SK-N-SH (cell line): ENCODE results near the gene DACH1. TPM values are rescaled to one million over a fixed set of nuclear protein-coding genes. Genes with fewer than 3 reads are reported as not detected.

Source experiments
- CTCF ChIA-PET: fragments of 300-600, 350-600 bp; formaldehyde crosslinking; extraction: SDS; loops from one replicate; lab custom pipeline; 2021; lab: Yijun Ruan, JAX
- POLR2A ChIA-PET: fragments of 350-600 bp; sonication (Branson Sonifier 250); formaldehyde crosslinking; extraction: SDS; loops from one replicate; lab custom pipeline; 2020; ENCODE audit warnings: antibody characterized with exemption, inconsistent platforms; lab: Yijun Ruan, JAX
- DNase-seq: peaks from one replicate; pipeline ENCODE4 v3.0.0; 2012
- H2AFZ ChIP-seq: fragments of 200-600 bp; sonication (generic); 2 replicates; pipeline ENCODE4 v1.8.1; 2016; ENCODE audit warnings: antibody characterized with exemption, mild to moderate bottlenecking, low read depth
- H3F3A ChIP-seq: fragments of 200-600 bp; sonication (generic); replicated peaks from 2 replicates; pipeline ENCODE3; 2016; ENCODE audit warnings: antibody characterized with exemption, mild to moderate bottlenecking; ENCODE audit not compliant: insufficient read depth
- H3K27ac ChIP-seq, 2 experiments: fragments of 200-500 bp in 1 of 2; fragments of 200-600 bp in 1 of 2; sonication (Bioruptor generic) in 1 of 2; sonication (generic), shearing (Covaris generic) in 1 of 2; 2 replicates each; pipeline versions ENCODE4 v1.5.1 to v1.6.1; 2014 to 2016; ENCODE audit warnings: low read depth in 2 of 2, inconsistent platforms in 1 of 2, low read length in 1 of 2, mild to moderate bottlenecking in 1 of 2, mixed read lengths in 1 of 2
- H3K27me3 ChIP-seq: fragments of 200-600 bp; sonication (generic), shearing (Covaris generic); 2 replicates; pipeline ENCODE4 v1.6.1; 2016; ENCODE audit warnings: mixed run types; ENCODE audit not compliant: insufficient read depth
- H3K36me3 ChIP-seq, 2 experiments: fragments of 200-500 bp in 1 of 2; fragments of 200-600 bp in 1 of 2; sonication (Bioruptor generic) in 1 of 2; sonication (generic) in 1 of 2; replicated peaks in 1 of 2; 2 replicates each; pipeline versions ENCODE3 to v1.5.1; 2014 to 2016; ENCODE audit warnings: low read length in 1 of 2, mild to moderate bottlenecking in 1 of 2; ENCODE audit not compliant: insufficient read depth in 2 of 2, control insufficient read depth in 1 of 2
- H3K4me1 ChIP-seq, 2 experiments: fragments of 200-500 bp in 1 of 2; fragments of 200-600 bp in 1 of 2; sonication (Bioruptor generic) in 1 of 2; sonication (generic), shearing (Covaris generic) in 1 of 2; 2 replicates each; pipeline versions ENCODE4 v1.5.1 to v1.6.1; 2014 to 2016; ENCODE audit warnings: low read depth in 1 of 2, low read length in 1 of 2, mixed run types in 1 of 2; ENCODE audit not compliant: insufficient read depth in 2 of 2, control insufficient read depth in 1 of 2
- H3K4me2 ChIP-seq: fragments of 200-600 bp; sonication (generic), shearing (Covaris generic); 2 replicates; pipeline ENCODE4 v1.6.1; 2017; ENCODE audit warnings: mixed run types
- H3K4me3 ChIP-seq, 2 experiments: fragments of 200-500 bp in 1 of 2; fragments of 200-600 bp in 1 of 2; sonication (Bioruptor generic) in 1 of 2; sonication (generic), shearing (Covaris generic) in 1 of 2; 2 replicates each; pipeline versions ENCODE4 v1.5.1 to v1.8.1; 2014 to 2016; ENCODE audit warnings: low read depth in 2 of 2, inconsistent platforms in 1 of 2, low read length in 1 of 2, mild to moderate bottlenecking in 1 of 2, mixed read lengths in 1 of 2, moderate library complexity in 1 of 2
- H3K79me2 ChIP-seq: fragments of 200-600 bp; sonication (generic); 2 replicates; pipeline ENCODE4 v1.8.1; 2017; ENCODE audit warnings: mild to moderate bottlenecking; ENCODE audit not compliant: insufficient read depth
- H3K9ac ChIP-seq: fragments of 200-600 bp; sonication (generic); 2 replicates; pipeline ENCODE4 v1.6.1; 2017; ENCODE audit warnings: mixed run types
- H3K9me2 ChIP-seq: fragments of 200-600 bp; sonication (generic); 2 replicates; pipeline ENCODE4 v1.6.1; 2017; ENCODE audit warnings: mixed run types
- H3K9me3 ChIP-seq: fragments of 200-600 bp; sonication (generic); 2 replicates; pipeline ENCODE4 v1.6.1; 2017; ENCODE audit warnings: mixed run types, mild to moderate bottlenecking, moderate library complexity
- H4K20me1 ChIP-seq: fragments of 200-600 bp; sonication (generic); 2 replicates; pipeline ENCODE4 v1.6.1; 2017; ENCODE audit warnings: mild to moderate bottlenecking, mixed run types; ENCODE audit not compliant: insufficient read depth
- ELF1 ChIP-seq: IDR thresholded peaks from 2 replicates; pipeline ENCODE4 v1.4.0; 2012
- EP300 ChIP-seq, 2 experiments: IDR thresholded peaks; 2 replicates each; pipeline versions ENCODE4 v1.4.0 to v1.6.1; 2012; ENCODE audit warnings: borderline replicate concordance in 1 of 2, low read depth in 1 of 2, low read length in 1 of 2
- EZH2phosphoT487 ChIP-seq: fragments of 200-600 bp; sonication (generic); IDR thresholded peaks from 2 replicates; pipeline ENCODE4 v1.6.1; 2017; ENCODE audit warnings: low read depth, mixed run types, mild to moderate bottlenecking, antibody characterized with exemption, moderate library complexity, borderline replicate concordance
- FOXM1 ChIP-seq: IDR thresholded peaks from 2 replicates; pipeline ENCODE4 v1.4.0; 2012; ENCODE audit warnings: low read depth, mild to moderate bottlenecking
- GATA2 ChIP-seq: sonication (generic); formaldehyde crosslinking; IDR thresholded peaks from 2 replicates; pipeline ENCODE4 v1.5.0; 2020; ENCODE audit warnings: mild to moderate bottlenecking, missing genetic modification reagents
- JUND ChIP-seq: IDR thresholded peaks from 2 replicates; pipeline ENCODE4 v1.4.0; 2012
- POLR2AphosphoS5 ChIP-seq: IDR thresholded peaks from 2 replicates; pipeline ENCODE4 v1.6.1; 2012; ENCODE audit warnings: low read depth, low read length
- RCOR1 ChIP-seq: fragments of 150-350 bp; IDR thresholded peaks from 2 replicates; pipeline ENCODE4 v1.6.1; 2017; ENCODE audit warnings: antibody characterized with exemption, low read length
- RFX5 ChIP-seq: IDR thresholded peaks from 2 replicates; pipeline ENCODE4 v1.6.1; 2012; ENCODE audit warnings: mild to moderate bottlenecking, improper control_type of control experiment, low read length
- TCF12 ChIP-seq: IDR thresholded peaks from 2 replicates; pipeline ENCODE4 v1.4.0; 2012
- YY1 ChIP-seq: IDR thresholded peaks from 2 replicates; pipeline ENCODE4 v1.4.0; 2012; ENCODE audit warnings: low read depth, mild to moderate bottlenecking
- WGBS: methylation state at CpG from one replicate; pipeline ENCODE4 v1.1.6; 2017; ENCODE audit warnings: low lambda C conversion rate; 5-methylcytosine and 5-hydroxymethylcytosine counted together
- polyA plus RNA-seq, 3 experiments: library from polyadenylated mRNA; depleted of rRNA; stranded (reverse); fragments of >200 nt; gene quantifications; 2 replicates each; pipeline ENCODE4 v1.2.3, GENCODE V29; 2012
- TF ChIP-seq, protein P1 (sequence below): fragments of 150-350 bp; IDR thresholded peaks from 2 replicates; pipeline ENCODE4 v1.6.1; 2016; ENCODE audit warnings: mild to moderate bottlenecking, low read depth, low read length
- TF ChIP-seq, protein P2 (sequence below): IDR thresholded peaks from 2 replicates; pipeline ENCODE4 v1.4.0; 2012; ENCODE audit warnings: low read depth, borderline replicate concordance
- TF ChIP-seq, protein P3 (sequence below): fragments of 200-600 bp; sonication (generic); IDR thresholded peaks from 2 replicates; pipeline ENCODE4 v1.6.1; 2017; ENCODE audit warnings: antibody characterized with exemption, mild to moderate bottlenecking, moderate library complexity
- TF ChIP-seq, protein P4 (sequence below): IDR thresholded peaks from 2 replicates; pipeline ENCODE4 v1.4.0; 2012; ENCODE audit warnings: low read depth, borderline replicate concordance
- TF ChIP-seq, protein P5 (sequence below): IDR thresholded peaks from 2 replicates; pipeline ENCODE4; 2012
- TF ChIP-seq, protein P6 (sequence below): IDR thresholded peaks from 2 replicates; pipeline ENCODE4 v1.6.1; 2012; ENCODE audit warnings: mild to moderate bottlenecking, low read depth, low read length, moderate library complexity

Gene DACH1
- polyA plus RNA-seq, 1 of the 3 experiments (the other 2 are of a cell fraction), result 0.21 TPM

DNA sequence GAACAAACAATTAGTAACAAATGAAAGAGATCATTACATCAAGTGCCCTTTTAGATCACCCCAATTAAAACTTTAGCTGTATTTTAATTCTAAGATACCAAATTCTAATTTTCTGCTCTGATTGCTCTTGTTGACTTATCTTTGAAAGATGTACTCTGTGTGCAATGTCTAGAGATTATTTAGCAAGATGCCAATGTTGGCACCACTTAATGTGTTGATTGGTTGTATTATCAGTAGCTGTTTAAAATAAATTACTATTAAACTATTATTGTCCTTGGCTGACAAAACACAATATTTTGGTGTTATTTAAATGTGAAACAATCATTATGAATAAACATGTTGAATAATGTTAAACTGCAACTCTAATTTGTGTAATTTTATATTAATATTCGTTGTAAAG lies 386.0 kb downstream of the DACH1 start:
- H3F3A ChIP-seq, result no peaks in the 10 kb centered on the region
- no peaks in the 10 kb centered on the region for H3K4me1 ChIP-seq
- H3K9ac ChIP-seq, result no peak overlapping the region
- DNase-seq, result no peak
- no peak overlapping the region for H3K27ac ChIP-seq
- H3K4me2 ChIP-seq, result no peak overlapping the region
- no peaks in the 10 kb centered on the region for H3K27me3 ChIP-seq
- ChIA-PET CTCF (interaction anchor here (0.6 to 1.0 kb wide), 2 partner anchors 10 to 1494 kb away, joined by 3 read pairs; no protein-coding TSS in a partner anchor), POLR2A (no interaction called here)
- H3K36me3 ChIP-seq, result peaks cover 0 to 2% of the 10 kb centered on the region in 2 experiments
- H3K9me2 ChIP-seq, result no peaks in the 10 kb centered on the region
- 50% methylated on average over 1 of the region's 1 CpG for WGBS
- no peaks in the 10 kb centered on the region for H3K9me3 ChIP-seq
- no peaks in the 10 kb centered on the region for H4K20me1 ChIP-seq
- H3K79me2 ChIP-seq, result no peaks in the 10 kb centered on the region
- H2AFZ ChIP-seq, result no peak overlapping the region
- no peak overlapping the region for H3K4me3 ChIP-seq
- TF ChIP-seq FOXM1 (no peak), ELF1 (no peak), POLR2AphosphoS5 (no peak), TCF12 (no peak), RCOR1 (no peak), JUND (no peak), EZH2phosphoT487 (no peak), GATA2 (CRISPR knock-in tag) (no peak), YY1 (no peak), EP300 (IDR thresholded peaks at IDR 0.05; ENCODE audit: borderline replicate concordance in 1 of 2, low read depth in 1 of 2, low read length in 1 of 2) (no peak), RFX5 (no peak)
- TF ChIP-seq, protein P1, sequence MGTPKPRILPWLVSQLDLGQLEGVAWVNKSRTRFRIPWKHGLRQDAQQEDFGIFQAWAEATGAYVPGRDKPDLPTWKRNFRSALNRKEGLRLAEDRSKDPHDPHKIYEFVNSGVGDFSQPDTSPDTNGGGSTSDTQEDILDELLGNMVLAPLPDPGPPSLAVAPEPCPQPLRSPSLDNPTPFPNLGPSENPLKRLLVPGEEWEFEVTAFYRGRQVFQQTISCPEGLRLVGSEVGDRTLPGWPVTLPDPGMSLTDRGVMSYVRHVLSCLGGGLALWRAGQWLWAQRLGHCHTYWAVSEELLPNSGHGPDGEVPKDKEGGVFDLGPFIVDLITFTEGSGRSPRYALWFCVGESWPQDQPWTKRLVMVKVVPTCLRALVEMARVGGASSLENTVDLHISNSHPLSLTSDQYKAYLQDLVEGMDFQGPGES, result no peak
- TF ChIP-seq, protein P2, sequence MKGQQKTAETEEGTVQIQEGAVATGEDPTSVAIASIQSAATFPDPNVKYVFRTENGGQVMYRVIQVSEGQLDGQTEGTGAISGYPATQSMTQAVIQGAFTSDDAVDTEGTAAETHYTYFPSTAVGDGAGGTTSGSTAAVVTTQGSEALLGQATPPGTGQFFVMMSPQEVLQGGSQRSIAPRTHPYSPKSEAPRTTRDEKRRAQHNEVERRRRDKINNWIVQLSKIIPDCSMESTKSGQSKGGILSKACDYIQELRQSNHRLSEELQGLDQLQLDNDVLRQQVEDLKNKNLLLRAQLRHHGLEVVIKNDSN, result no peak
- TF ChIP-seq, protein P3, sequence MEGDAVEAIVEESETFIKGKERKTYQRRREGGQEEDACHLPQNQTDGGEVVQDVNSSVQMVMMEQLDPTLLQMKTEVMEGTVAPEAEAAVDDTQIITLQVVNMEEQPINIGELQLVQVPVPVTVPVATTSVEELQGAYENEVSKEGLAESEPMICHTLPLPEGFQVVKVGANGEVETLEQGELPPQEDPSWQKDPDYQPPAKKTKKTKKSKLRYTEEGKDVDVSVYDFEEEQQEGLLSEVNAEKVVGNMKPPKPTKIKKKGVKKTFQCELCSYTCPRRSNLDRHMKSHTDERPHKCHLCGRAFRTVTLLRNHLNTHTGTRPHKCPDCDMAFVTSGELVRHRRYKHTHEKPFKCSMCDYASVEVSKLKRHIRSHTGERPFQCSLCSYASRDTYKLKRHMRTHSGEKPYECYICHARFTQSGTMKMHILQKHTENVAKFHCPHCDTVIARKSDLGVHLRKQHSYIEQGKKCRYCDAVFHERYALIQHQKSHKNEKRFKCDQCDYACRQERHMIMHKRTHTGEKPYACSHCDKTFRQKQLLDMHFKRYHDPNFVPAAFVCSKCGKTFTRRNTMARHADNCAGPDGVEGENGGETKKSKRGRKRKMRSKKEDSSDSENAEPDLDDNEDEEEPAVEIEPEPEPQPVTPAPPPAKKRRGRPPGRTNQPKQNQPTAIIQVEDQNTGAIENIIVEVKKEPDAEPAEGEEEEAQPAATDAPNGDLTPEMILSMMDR, result no peak
- TF ChIP-seq, protein P4, sequence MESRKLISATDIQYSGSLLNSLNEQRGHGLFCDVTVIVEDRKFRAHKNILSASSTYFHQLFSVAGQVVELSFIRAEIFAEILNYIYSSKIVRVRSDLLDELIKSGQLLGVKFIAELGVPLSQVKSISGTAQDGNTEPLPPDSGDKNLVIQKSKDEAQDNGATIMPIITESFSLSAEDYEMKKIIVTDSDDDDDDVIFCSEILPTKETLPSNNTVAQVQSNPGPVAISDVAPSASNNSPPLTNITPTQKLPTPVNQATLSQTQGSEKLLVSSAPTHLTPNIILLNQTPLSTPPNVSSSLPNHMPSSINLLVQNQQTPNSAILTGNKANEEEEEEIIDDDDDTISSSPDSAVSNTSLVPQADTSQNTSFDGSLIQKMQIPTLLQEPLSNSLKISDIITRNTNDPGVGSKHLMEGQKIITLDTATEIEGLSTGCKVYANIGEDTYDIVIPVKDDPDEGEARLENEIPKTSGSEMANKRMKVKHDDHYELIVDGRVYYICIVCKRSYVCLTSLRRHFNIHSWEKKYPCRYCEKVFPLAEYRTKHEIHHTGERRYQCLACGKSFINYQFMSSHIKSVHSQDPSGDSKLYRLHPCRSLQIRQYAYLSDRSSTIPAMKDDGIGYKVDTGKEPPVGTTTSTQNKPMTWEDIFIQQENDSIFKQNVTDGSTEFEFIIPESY, result no peak
- TF ChIP-seq, protein P5, sequence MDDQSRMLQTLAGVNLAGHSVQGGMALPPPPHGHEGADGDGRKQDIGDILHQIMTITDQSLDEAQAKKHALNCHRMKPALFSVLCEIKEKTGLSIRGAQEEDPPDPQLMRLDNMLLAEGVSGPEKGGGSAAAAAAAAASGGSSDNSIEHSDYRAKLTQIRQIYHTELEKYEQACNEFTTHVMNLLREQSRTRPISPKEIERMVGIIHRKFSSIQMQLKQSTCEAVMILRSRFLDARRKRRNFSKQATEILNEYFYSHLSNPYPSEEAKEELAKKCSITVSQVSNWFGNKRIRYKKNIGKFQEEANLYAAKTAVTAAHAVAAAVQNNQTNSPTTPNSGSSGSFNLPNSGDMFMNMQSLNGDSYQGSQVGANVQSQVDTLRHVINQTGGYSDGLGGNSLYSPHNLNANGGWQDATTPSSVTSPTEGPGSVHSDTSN, result no peak
- TF ChIP-seq, protein P6, sequence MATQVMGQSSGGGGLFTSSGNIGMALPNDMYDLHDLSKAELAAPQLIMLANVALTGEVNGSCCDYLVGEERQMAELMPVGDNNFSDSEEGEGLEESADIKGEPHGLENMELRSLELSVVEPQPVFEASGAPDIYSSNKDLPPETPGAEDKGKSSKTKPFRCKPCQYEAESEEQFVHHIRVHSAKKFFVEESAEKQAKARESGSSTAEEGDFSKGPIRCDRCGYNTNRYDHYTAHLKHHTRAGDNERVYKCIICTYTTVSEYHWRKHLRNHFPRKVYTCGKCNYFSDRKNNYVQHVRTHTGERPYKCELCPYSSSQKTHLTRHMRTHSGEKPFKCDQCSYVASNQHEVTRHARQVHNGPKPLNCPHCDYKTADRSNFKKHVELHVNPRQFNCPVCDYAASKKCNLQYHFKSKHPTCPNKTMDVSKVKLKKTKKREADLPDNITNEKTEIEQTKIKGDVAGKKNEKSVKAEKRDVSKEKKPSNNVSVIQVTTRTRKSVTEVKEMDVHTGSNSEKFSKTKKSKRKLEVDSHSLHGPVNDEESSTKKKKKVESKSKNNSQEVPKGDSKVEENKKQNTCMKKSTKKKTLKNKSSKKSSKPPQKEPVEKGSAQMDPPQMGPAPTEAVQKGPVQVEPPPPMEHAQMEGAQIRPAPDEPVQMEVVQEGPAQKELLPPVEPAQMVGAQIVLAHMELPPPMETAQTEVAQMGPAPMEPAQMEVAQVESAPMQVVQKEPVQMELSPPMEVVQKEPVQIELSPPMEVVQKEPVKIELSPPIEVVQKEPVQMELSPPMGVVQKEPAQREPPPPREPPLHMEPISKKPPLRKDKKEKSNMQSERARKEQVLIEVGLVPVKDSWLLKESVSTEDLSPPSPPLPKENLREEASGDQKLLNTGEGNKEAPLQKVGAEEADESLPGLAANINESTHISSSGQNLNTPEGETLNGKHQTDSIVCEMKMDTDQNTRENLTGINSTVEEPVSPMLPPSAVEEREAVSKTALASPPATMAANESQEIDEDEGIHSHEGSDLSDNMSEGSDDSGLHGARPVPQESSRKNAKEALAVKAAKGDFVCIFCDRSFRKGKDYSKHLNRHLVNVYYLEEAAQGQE, result no peak
